ENCODE results near the gene JARID2.

- TF ChIP-seq, protein P1, sequence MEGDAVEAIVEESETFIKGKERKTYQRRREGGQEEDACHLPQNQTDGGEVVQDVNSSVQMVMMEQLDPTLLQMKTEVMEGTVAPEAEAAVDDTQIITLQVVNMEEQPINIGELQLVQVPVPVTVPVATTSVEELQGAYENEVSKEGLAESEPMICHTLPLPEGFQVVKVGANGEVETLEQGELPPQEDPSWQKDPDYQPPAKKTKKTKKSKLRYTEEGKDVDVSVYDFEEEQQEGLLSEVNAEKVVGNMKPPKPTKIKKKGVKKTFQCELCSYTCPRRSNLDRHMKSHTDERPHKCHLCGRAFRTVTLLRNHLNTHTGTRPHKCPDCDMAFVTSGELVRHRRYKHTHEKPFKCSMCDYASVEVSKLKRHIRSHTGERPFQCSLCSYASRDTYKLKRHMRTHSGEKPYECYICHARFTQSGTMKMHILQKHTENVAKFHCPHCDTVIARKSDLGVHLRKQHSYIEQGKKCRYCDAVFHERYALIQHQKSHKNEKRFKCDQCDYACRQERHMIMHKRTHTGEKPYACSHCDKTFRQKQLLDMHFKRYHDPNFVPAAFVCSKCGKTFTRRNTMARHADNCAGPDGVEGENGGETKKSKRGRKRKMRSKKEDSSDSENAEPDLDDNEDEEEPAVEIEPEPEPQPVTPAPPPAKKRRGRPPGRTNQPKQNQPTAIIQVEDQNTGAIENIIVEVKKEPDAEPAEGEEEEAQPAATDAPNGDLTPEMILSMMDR (IDR thresholded peaks at IDR 0.05; ENCODE audit: low read length), result no peak
- no peak for TF ChIP-seq EZH2 (optimal IDR thresholded peaks at IDR 0.05; ENCODE audit: low read depth, low read length)
Observed at GRCh38 chr6:15285682-15286294, 39.9 kb downstream of the JARID2 start.
